Stimulated activated CD4-positive, alpha-beta T cell treated with anti-CD3 and anti-CD28 coated beads, TNF-alpha, amount 100 ng/mL, for 4 hours (primary cell): Measurements from ENCODE around the gene CCDC106.

ENCODE experiments used
- DNase-seq, 3 experiments: peaks; one replicate each; pipeline ENCODE4 v3.0.0-alpha.2; 2020; ENCODE audit warnings: low read depth in 3 of 3

The CCDC106 gene

GRCh38 chr19:55613930-55614710 lies 33.9 kb upstream of the CCDC106 start:
- DNase-seq: no peak

- no peak for DNase-seq
These were observed 33.1 kb upstream of the CCDC106 start for GRCh38 chr19:55614711-55615542.

- no peak for DNase-seq
These were observed 32.2 kb upstream of the CCDC106 start for GRCh38 chr19:55615543-55616394.

GRCh38 chr19:55616395-55616875 lies 31.6 kb upstream of the CCDC106 start:
- DNase-seq: no peak

GRCh38 chr19:55617426-55617825 lies 30.6 kb upstream of the CCDC106 start:
- DNase-seq: no peak

- no peak for DNase-seq
These were observed 29.6 kb upstream of the CCDC106 start for GRCh38 chr19:55618426-55618825.

GRCh38 chr19:55619286-55619685 lies 28.7 kb upstream of the CCDC106 start:
- no peak for DNase-seq

- no peak for DNase-seq
These were observed 27.4 kb upstream of the CCDC106 start for GRCh38 chr19:55620410-55621204.

- DNase-seq: no peak
These were observed 26.8 kb upstream of the CCDC106 start for GRCh38 chr19:55621205-55621672.

GRCh38 chr19:55621673-55622231 lies 26.3 kb upstream of the CCDC106 start:
- no peak for DNase-seq

GRCh38 chr19:55622242-55622969 lies 25.6 kb upstream of the CCDC106 start:
- DNase-seq: no peak

GRCh38 chr19:55623130-55623529 lies 24.9 kb upstream of the CCDC106 start:
- no peak for DNase-seq

- DNase-seq: no peak
These were observed 24.5 kb upstream of the CCDC106 start for GRCh38 chr19:55623561-55623960.

- peak; percentile 87 to 95 (median 94) for DNase-seq
These were observed 23.7 kb upstream of the CCDC106 start, which contains the start of gene ZNF784 for GRCh38 chr19:55624109-55625003. ZNF784 (minus strand) TSS chr19:55624566; CDS start chr19:55624561, 5 bp downstream.

GRCh38 chr19:55625004-55625326 lies 23.0 kb upstream of the CCDC106 start:
- no peak for DNase-seq

- peak in 1 of 3 experiments; percentile 41 for DNase-seq
These were observed 21.7 kb upstream of the CCDC106 start for GRCh38 chr19:55626350-55626749.

- DNase-seq: peak in 2 of 3 experiments; percentile 48 to 91
These were observed 15.6 kb upstream of the CCDC106 start for GRCh38 chr19:55632463-55632834.

GRCh38 chr19:55633861-55634260 lies 14.2 kb upstream of the CCDC106 start:
- no peak for DNase-seq

- no peak for DNase-seq
These were observed 12.7 kb upstream of the CCDC106 start for GRCh38 chr19:55635334-55635717.
